GM08714 (cell line): ENCODE measurements around the gene CAMK2A.

ENCODE experiments used
- H3K4me3 ChIP-seq: fragments of 200-500 bp; sonication (Bioruptor generic); 2 replicates; pipeline ENCODE4 v1.5.1; 2014; ENCODE audit warnings: mild to moderate bottlenecking, low read length, inconsistent platforms
- ZNF274 ChIP-seq: IDR thresholded peaks from 2 replicates; pipeline ENCODE4 v1.6.1; 2012; ENCODE audit warnings: mild to moderate bottlenecking, low read depth, low read length

The CAMK2A gene

DNA sequence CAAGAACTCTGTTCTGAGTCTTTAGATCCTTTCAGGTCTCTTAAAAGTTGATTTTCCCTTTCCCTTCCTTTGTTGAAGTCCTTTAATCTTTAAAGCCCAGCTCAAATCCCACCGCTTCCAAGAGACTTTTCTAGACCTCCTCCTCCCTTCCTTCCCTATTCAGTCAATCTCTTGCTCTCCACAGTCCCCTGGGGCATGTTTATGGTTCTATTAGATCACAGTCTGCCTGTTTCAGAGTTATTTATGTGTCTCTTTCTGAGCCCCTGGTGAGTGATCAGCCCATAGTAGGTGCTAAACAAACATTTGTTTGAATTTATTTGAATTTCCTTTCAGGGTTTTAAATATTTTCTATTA is 20.3 kb upstream of the CAMK2A start:
- TF ChIP-seq ZNF274, result no peak
- H3K4me3 ChIP-seq, result no peak overlapping the region

DNA sequence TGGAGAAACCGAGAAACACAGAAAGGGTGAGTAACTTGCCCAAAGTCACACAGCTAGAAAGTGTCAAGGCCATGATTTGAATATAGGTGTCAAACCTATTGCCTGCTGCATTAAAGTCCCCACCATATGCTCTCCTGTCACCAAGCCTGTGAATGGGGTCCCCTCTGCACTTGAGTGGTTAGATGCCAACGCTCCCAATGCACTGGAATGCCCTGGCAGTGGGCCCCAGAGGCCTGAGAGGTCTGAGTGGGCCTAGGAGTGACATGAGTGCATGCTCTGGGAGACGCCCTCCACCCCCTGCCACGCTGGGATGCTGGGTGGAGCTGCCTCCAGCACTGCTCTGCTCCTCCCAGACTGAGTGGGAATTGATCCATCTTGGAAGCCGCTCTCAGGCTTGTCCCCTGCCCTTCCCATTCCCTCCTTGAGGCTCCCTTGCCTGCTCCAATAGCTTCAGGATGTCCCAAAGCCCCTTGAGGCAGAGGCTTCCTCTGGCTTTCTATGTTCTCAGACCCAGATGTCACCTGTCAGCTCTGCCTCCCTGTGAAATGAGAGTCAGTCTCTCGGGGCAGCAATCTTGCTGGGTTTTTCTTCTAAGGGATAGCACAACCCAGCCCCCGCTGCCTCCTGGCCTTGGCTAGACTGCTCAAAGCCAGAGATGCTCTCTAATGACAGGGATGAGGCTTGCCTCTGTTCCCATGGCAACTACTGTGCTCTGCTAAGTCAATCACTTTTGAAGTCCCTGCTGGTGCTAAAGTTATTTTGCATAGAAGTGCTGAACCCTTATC is 19.7 kb upstream of the CAMK2A start:
- no peak for TF ChIP-seq ZNF274
- no peak overlapping the region for H3K4me3 ChIP-seq

DNA sequence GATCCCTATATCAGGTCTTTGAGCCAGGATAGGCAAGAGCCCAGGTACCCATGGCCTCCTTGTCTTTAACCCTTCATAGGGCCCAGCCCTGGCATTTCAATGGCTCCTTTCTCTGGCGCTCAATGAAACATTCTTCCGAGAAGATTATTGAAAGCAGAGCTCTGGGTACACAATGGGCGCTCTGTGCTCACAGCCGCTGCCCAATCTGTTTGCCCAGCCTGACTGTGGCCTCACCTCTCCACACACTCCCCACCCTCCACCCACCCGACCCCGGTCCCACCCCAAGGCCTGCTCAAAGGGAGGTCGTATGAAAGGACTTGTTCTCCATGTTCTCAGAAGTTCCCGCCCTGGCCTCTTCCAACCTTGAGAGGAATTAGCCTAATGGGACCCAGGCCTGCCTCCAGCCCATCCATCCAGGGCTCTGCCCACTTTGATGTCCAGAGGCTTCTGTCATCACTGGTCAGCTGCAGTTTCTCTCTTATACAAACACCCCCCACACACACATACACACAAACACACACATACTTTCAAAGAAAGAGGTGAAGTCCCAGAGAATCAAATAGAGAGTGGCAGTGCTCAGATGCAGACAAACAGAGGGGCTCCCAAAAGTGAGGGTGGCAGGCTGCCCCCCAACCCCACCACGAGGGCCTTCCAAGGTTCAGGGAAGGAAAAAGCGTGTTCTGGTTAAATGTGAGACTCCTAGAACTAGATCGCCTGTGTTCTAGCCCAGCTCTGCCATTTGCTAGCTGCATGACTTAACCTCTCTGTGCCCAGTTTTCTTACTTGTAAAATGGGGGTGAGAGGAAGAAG is 18.2 kb upstream of the CAMK2A start:
- H3K4me3 ChIP-seq, result no peak overlapping the region
- no peak for TF ChIP-seq ZNF274

DNA sequence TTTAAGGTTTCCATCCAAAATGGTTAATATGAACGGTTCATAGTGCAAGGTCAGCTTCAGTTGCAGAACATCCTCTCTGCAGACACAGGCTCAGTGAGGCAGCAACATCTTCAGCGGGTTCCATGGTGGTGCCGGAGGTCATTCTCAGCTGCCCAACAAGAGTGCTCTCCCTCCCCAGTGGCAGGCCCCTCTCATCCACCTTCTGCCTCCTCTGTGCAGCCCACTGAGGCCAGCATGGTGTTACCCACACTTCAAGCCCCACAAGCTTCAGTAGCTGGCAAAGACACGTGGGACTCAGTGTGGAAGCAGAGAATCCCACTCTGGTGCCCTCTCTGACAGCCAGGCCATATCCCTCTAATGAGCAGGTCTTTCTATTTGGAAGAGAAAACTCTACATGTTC is 17.2 kb upstream of the CAMK2A start:
- TF ChIP-seq ZNF274, result no peak
- no peak overlapping the region for H3K4me3 ChIP-seq

DNA sequence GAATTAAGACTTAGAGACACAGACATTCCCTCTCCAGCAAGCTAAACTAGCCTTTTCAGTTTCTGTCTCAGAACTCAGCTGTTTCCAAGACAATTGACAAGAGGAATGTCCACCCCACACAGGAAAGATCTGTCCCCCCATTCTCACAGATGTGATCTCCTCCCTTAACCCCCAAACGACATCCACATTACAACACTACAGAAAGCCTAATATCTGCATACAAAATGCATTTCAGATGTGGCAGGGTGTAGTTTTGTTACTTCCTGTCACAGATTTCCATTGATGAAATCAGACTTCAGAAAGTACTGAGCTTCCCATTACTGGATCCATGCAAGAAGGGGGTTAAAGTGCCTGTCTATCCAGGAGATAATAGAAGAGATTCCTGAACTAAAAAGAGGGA is 16.0 kb upstream of the CAMK2A start:
- no peak for TF ChIP-seq ZNF274
- no peak overlapping the region for H3K4me3 ChIP-seq

DNA sequence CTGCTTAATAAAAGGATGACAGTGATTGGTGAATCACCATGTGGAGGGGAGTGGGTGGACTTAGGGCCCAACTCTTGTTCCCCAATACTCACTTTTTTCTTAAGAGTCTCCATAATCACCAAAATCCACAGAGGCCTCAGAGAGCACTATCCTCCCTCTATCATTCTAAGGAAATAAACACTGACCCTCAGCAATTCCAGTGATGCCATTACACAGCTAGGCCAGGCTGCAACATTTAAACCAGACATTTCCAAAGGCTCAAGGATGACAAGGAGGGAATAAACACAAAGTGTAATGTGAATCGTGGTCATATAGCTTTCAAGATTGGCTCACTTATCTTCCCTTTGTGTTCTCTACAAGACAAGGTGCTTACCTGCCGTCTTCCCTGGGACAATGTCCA is 15.5 kb upstream of the CAMK2A start:
- no peak overlapping the region for H3K4me3 ChIP-seq
- no peak for TF ChIP-seq ZNF274

DNA sequence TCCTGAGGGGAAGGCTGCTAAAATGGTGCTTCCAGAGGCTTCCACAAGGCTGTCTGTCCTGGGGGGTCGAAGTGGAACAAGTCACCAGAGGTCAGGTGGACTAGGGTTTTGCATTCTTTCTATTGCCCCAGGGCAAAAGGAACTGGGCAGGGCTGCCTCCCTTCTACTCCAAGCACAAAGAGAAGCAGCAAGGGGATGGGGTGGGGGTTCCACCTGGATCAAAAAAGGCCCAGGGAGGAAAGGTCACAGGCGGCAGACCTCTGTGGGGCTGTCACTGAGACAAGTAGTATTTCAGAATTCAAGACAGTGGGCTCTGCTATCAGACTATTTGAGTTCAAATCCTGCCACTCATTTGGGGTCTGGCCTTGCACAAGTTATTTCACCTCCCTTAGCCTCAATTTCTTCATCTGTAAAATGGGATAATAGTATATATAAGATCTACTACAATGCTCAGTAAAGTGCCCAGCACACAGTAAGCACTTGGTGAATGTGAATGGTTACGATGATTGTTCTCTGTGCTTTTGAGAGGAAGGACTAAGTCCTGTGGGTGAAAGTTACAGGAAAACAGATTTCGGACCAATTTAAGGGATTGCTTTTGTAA is 15.0 kb upstream of the CAMK2A start:
- no peak for TF ChIP-seq ZNF274
- H3K4me3 ChIP-seq, result no peak overlapping the region

DNA sequence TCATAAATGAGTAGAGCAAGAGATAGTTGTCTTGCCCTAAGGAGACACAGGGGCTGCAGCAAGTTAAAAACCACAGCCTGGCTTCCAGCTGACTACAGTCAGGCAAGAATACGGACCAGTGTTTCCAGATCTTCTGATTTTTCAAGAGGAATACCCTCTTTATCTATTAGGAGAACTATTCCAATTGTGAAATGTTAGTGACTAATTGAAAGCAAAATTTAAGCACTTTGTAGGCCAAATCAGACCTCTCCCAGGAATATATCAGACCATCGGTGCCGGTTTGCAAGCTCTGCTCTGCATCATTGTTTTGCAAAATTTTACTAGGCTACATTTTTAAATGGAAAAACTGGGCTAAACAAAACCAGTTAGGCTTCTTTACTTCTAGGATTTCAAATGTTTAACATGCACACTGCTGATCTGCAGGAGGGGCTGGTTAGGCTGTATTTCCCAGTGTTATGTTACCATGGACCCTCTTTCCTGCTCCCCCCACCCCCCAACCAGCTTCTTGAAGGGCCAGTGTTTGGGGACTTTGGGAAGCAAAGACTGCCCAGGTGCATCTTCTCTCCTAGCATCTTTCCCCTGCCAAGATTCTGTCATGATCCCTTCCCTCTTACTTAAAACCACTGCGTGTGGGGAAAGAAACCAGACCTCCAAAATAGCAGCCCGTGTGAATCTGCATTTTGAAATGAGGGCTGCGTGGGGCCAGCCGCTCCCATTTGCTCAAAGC is 14.2 kb upstream of the CAMK2A start:
- no peak overlapping the region for H3K4me3 ChIP-seq

DNA sequence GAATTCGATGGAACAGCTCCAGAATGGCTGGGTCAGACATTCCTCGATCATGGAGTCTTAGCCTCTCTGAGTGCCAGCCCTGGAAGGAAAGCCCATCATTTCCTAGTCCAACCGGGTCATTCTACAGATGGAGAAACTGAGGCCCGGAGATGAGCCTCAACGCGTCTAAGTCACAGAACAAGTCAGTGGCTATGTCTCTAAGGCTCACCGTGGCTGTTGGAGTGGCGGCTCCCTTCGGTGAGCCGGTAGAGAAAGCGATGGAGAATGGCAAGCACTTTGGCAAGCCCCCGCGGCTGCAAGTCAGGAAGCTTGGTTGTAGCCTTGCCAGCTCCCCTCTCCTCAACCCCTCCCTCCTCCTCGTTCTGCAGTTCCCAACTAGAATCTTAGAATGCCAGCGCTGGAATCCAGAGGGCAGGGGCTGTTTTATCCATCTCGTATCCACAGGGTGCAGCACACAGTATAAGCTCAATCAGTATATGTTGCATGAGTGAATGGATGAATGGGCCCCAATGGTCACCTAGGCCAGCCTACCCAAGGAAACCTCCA is 13.6 kb upstream of the CAMK2A start:
- no peak overlapping the region for H3K4me3 ChIP-seq
- TF ChIP-seq ZNF274, result no peak

More for the DNA sequence above, 14.2 kb upstream of the CAMK2A start:
- TF ChIP-seq ZNF274, result no peak

DNA sequence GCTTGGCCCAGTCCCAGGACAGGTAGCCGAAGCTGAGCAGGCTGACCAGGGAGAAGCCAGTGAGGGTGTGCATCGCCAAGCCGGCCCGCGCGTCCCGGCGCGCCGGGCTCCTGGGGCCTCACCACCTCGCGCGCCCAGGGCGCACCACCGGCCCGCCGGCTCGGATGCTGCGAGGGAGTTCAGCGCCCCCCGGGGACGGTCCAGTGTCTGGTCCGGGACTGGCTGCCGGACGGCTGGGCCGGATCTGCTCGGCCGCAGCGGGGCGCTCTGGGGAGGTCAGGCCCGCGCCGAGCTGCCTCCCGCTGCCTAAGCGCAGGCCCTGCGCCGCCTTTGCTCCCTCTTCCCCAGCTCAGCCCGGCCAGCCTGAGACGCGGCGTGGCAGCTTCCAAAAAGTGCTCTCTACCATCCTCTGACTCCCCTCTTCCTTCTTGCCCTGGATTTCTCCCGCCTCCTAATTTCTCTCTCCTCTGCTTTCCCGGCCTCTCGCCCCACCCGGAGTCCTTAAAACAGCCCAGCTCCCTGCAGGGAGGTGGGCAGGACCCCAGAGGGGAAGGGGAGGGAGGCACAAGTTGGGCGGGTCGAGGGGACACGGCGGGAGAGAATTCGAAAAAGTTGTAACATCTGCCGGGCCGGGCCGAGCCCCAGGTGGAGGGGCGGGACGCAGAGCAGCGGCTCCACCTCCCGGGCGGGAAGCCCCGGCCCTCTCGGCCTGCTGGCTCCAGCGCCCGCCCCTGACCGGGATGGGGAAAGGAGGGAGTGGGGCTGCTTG is 12.9 kb upstream of the CAMK2A start, which contains the start of gene ARSI:
TSS of gene ARSI (minus strand) at position 605 of the 769 bp plus-strand sequence. CDS start at position 73, 532 bp downstream.
- TF ChIP-seq ZNF274, result no peak
- H3K4me3 ChIP-seq, result no peak within 1 kb of the TSS

DNA sequence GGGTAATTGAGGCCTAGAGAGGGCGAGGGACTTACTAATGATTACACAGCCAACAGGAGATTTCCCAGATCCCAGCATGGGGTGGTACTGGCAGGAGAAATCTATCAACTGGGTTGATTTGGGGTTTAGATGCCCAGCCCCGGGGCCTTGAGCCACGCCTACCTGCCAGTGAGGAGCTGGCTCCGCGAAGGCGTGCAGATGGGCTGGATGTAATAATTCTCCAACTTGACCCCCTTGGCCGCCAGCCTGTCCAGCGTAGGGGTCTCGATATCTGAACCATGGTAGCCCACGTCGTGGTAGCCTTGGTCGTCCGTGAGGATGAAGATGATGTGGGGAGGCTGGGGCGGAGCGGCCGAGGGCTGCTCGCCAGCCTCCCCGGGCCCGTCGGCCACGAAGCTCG is 12.3 kb upstream of the CAMK2A start:
- no peak overlapping the region for H3K4me3 ChIP-seq
- no peak for TF ChIP-seq ZNF274

DNA sequence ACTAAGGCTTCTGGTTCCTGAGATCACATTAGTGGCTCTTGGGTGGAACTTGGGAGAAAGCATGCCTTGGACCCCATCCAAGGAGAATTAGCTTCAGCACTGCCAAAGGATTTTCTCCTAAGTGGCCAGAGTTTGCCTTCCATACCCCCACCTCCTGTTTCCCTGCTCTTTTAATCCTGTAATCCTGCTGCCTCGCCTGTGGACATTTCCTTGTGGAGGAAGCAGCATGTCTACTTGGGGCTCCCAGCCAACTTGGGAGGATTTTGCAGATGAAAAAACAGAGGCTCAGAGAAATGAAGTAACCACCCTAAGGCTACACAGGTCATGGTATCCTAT is 11.6 kb upstream of the CAMK2A start:
- TF ChIP-seq ZNF274, result no peak
- H3K4me3 ChIP-seq, result no peak overlapping the region

DNA sequence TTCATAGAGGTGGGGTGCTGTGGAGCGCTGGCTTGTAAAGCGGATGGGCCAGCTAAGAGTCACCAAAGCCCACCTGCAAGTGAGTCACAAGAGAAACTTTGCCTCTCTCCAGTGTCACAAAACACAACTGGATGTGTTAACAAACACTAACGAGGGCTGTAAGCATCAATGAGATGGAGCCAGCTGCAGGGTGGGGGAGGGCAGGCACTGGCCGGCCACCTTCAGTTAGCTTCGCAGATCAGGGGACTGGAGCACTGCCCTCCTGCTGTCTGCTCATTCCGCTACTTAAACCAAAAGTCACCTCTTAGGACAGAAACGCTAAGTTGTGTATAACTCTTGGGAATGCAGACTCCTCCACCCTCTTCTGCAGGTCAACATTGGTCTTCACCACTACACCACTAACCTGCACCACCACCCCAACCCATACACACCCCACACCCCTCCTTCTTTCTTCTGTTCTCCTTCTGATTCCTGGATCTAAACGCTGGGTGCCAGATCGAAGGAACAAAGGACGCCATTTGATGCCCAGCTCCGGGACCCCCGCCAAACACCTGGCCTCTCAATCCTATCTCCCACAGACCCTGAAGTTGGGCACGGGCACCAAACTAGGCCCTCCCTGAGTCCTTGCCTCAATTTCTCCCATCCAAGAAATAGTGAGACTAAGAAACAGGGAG is 11.1 kb upstream of the CAMK2A start:
- no peak overlapping the region for H3K4me3 ChIP-seq
- no peak for TF ChIP-seq ZNF274
